Effector CD8-positive, alpha-beta T cell (primary cell): Measurements from ENCODE around the gene SLC14A1.

ENCODE experiments used
- DNase-seq: peaks from one replicate; lab custom pipeline; 2025; lab: John Stamatoyannopoulos, UW

Gene SLC14A1

DNA sequence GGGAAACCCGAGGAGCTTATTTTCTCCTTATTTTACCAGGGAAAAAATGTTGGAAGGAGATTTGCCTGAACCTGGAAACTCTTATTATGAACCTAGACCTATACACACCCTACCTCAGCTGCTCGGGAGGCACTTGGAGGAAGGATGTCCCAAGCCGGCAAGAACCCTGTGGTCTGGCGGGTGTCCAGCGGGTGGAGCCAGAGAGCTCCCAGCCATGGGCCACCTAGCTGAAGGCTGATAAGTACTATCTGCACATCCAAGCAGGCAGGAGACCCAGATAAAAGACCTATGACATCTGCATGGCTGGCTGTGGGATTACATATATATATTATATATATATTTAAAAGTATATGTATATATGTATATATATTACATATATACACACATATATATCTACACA lies 1.1 kb upstream of the SLC14A1 start:
- DNase-seq: no peak

- DNase-seq: no peak
Observed at GRCh38 chr18:45724601-45725000, 620 bp downstream of the SLC14A1 start.

DNA sequence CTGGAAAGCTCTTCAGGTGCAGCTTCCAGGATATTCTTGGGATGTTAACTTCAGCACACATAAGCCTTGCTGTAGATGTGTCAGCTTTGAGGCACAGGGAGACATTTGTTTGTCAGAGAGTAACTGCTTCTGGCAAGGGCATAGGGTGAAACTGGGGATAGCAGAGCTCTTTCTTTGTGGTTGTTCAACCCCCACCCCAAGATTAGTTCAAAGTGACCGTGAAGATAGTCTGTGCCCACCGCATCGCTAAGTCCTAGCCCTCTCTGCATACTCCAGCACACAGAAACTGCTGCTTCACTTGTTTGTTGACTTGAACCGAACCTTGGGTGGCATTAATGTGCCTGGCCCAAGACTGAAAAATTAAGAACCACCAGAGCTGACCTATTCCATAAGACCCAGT lies 1.4 kb downstream of the SLC14A1 start:
- DNase-seq: no peak

DNA sequence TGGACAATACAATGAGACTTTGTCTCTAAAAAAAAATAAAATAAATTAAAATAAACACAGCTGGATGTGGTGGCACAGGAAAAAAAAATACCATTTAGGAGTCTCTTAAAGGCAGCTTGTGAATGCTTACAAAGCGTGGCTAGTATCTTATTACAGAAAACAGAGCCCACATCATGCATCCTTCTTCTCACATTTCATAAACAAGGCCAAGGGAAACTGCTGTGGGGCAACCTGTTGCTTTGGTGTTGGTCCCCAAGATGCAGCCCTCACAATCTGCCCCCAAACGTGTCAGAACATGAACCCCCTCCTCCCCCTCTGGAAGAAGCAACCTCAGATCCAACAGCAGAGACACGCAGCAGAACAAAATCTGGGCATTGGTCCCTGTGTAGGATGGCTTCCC lies 2.6 kb downstream of the SLC14A1 start:
- no peak for DNase-seq

DNA sequence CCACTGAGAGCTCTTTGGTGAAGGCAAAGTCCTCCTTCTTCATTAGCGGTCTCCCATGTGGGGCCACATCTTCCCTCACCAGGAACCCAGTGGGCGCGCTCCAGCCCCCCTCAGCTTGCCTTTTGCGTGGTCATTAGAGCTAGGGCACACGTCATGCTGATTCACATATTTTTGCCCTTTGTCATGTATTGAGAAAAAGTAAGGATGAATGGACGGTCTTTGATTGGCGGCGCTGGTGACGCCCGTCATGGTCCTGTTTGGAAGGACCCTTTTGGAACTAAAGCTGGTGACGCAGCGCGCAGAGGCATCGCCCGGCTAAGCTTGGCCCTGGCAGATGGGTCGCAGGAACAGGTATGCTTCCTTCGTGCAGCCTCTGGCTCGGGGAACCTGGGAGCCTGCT lies 3.1 kb downstream of the SLC14A1 start:
- DNase-seq: no peak

- no peak for DNase-seq
Observed at GRCh38 chr18:45728336-45729010, 4.5 kb downstream of the SLC14A1 start.

GRCh38 chr18:45730832-45731575 lies 7.0 kb downstream of the SLC14A1 start:
- DNase-seq: no peak

DNA sequence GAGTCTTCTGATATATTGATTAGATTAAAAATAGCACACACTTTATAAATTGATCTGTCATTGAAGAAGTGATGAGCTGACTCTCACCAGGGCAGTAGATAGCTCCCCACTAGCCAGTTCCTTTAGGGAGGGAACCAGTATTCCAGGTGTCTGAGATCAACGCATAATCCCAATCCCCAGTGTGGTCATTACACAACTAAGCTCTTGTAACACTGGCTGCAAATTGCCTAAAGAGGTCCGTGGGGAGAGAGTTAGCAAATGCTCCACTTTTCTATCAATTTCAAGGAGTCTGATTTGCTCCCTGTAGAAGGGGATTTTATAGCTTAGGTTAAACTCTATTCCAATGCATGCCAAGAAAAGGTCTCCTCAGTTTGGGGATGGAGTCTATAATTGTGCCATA lies 7.7 kb downstream of the SLC14A1 start:
- no peak for DNase-seq

- DNase-seq: no peak
Observed at GRCh38 chr18:45733535-45733934, 9.6 kb downstream of the SLC14A1 start.

GRCh38 chr18:45734505-45734904 lies 10.5 kb downstream of the SLC14A1 start:
- no peak for DNase-seq

DNA sequence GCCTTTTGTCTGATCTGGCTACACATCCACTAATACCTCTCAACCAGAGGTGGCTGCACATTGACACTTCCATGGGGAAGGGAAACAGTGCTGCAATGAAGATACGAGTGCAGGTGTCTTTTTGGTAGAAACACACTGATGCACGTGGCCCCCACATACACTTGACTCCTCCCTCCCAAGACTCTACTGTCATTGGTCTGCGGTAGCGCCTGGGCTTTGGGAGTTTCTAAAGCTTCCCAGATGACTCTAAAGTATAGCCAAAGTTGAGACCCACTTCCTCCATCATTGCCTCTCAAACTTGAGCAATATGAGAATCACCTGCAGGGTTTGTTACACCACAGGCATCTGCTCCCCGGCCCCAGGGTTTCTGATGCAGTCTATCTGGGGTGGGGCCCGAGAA lies 11.0 kb downstream of the SLC14A1 start:
- DNase-seq: no peak

- no peak for DNase-seq
Observed at GRCh38 chr18:45738660-45739059, 14.7 kb downstream of the SLC14A1 start.

GRCh38 chr18:45739268-45739667 lies 15.3 kb downstream of the SLC14A1 start:
- DNase-seq: no peak

DNA sequence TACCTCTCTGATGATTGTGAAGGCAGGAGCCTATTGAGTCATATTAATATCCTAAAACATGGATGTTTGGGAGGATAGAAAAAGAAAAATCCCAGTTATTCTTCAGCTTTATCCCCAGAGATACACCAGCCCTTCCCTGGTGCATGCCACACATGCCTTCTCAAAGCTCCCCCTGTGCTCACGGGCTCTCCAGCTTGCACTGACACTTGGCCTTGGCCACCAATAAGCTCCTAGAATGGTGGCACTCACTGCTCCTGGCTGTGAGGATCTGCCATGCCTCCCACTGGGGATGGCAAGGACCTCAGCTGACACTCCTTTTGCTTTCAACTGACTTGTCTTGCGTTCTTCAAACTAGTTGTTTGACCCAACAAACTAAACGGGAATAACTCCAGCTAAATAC lies 15.9 kb downstream of the SLC14A1 start:
- DNase-seq: no peak

DNA sequence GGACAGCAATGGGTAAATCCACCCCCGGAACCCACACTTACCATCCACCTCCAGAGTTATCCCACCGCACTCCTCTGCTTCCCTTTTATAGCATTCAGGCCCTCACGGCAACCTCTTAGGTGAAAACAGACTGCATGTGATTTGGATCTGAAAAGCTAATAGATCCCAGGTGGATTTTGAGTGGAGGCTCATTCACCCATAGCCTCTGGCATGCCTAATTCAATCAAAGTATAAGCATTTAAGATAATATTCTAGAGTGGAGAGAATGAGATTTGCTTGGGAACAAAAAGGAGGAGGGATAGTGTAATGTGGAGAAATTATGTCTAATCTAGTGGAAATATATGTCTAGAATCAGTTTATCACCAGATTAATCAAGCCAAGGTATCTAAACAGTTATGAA lies 17.1 kb downstream of the SLC14A1 start:
- DNase-seq: no peak

DNA sequence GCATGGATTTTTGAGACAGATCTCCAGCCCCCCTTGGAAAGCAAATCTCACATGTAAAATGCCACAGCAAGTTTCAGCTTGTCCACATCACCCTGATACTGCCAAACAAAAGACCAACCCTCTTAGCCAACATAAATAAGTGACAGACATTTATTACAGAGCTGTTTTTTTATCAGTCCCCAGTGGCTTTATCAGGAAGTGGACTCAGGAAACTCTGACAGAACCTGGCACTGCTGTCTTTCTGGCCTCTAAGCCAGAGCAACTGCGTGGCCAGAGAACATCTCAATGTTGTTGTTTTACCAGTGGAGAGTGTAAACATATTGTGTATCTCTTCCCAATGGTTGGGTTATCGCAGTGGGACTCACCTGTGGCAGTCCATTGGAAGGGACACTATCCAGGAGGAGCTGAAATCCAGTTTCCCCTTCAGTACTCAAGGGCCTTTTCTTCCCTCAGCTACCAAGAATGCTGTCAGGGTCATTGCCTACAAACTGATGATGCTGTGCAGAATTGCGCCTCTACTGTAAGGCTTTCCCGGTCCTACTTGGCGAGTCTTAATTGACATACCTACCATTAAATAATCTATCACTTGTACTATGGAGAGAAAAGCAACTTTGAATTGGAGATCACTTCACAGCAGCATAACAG lies 22.0 kb downstream of the SLC14A1 start:
- no peak for DNase-seq

- DNase-seq: no peak
Observed at GRCh38 chr18:45748501-45748900, 24.5 kb downstream of the SLC14A1 start.

- DNase-seq: no peak
Observed at GRCh38 chr18:45749918-45750689, 26.1 kb downstream of the SLC14A1 start.

- DNase-seq: no peak
Observed at GRCh38 chr18:45751766-45752165, 27.8 kb downstream of the SLC14A1 start.

GRCh38 chr18:45752681-45753080 lies 28.7 kb downstream of the SLC14A1 start:
- no peak for DNase-seq

GRCh38 chr18:45753286-45753685 lies 29.3 kb downstream of the SLC14A1 start:
- DNase-seq: no peak

- DNase-seq: no peak
Observed at GRCh38 chr18:45755934-45756333, 32.0 kb downstream of the SLC14A1 start.
